Keratinocyte (primary cell): ENCODE measurements around the gene ZNF416. TPM values are rescaled to one million over a fixed set of nuclear protein-coding genes. Genes with fewer than 3 reads are reported as not detected.
A peak's percentile ranks its signal among the peaks of the same experiment; 100 is the strongest.

Source experiments
- DNase-seq: peaks from one replicate; pipeline ENCODE4 v3.0.0-alpha.2; 2011; ENCODE audit warnings: low read depth, missing footprints, low spot score
- FAIRE-seq: peaks from 2 replicates; lab custom pipeline; 2011; peaks lifted over from hg19 to GRCh38; lab: Jason Lieb, UNC
- H2AFZ ChIP-seq: 2 replicates; pipeline ENCODE4 v1.6.0; 2012; ENCODE audit warnings: low read length, control low read depth, inconsistent platforms; ENCODE audit not compliant: control insufficient read depth
- H3K27ac ChIP-seq: 2 replicates; pipeline ENCODE4 v1.5.1; 2011; ENCODE audit warnings: low read length; ENCODE audit not compliant: control insufficient read depth, insufficient read depth
- H3K27me3 ChIP-seq: 3 replicates; pipeline ENCODE4 v1.6.0; 2011; ENCODE audit warnings: low read length; ENCODE audit not compliant: control insufficient read depth, insufficient read depth; ENCODE audit errors: extremely low read depth
- H3K36me3 ChIP-seq, 2 experiments: 2 replicates in 1 of 2; 3 replicates in 1 of 2; pipeline ENCODE4 v1.5.1; 2011; ENCODE audit warnings: low read length in 2 of 2, mild to moderate bottlenecking in 1 of 2; ENCODE audit not compliant: control insufficient read depth in 2 of 2, insufficient read depth in 2 of 2; ENCODE audit errors: extremely low read depth in 1 of 2
- H3K4me1 ChIP-seq: 3 replicates; pipeline ENCODE4 v1.5.1; 2011; ENCODE audit warnings: low read length; ENCODE audit not compliant: control insufficient read depth, insufficient read depth; ENCODE audit errors: extremely low read depth
- H3K4me2 ChIP-seq: 3 replicates; pipeline ENCODE4 v1.6.0; 2011; ENCODE audit warnings: low read depth, low read length; ENCODE audit not compliant: control insufficient read depth, insufficient read depth; ENCODE audit errors: extremely low read depth
- H3K4me3 ChIP-seq, 3 experiments: fragments of 200-600 bp in 1 of 3; sonication (generic) in 1 of 3; 2 replicates in 2 of 3; 3 replicates in 1 of 3; pipeline ENCODE4 v1.5.1; 2011 to 2016; ENCODE audit warnings: low read length in 3 of 3, mild to moderate bottlenecking in 3 of 3, control low read depth in 2 of 3, inconsistent platforms in 1 of 3, low read depth in 1 of 3, mixed read lengths in 1 of 3, mixed run types in 1 of 3, moderate library complexity in 1 of 3; ENCODE audit not compliant: control insufficient read depth in 2 of 3, insufficient read depth in 2 of 3; ENCODE audit errors: extremely low read depth in 1 of 3
- H3K79me2 ChIP-seq: 2 replicates; pipeline ENCODE4 v1.6.0; 2012; ENCODE audit warnings: low read length; ENCODE audit not compliant: control insufficient read depth, insufficient read depth
- H3K9ac ChIP-seq: 3 replicates; pipeline ENCODE4 v1.6.0; 2011; ENCODE audit warnings: low read length; ENCODE audit not compliant: control insufficient read depth, insufficient read depth; ENCODE audit errors: extremely low read depth
- H3K9me1 ChIP-seq: 3 replicates; pipeline ENCODE4 v1.6.0; 2011; ENCODE audit warnings: low read length; ENCODE audit not compliant: control insufficient read depth, insufficient read depth; ENCODE audit errors: extremely low read depth
- H3K9me3 ChIP-seq: 2 replicates; pipeline ENCODE4 v1.5.1; 2012; ENCODE audit warnings: low read depth, low read length; ENCODE audit not compliant: control insufficient read depth
- H4K20me1 ChIP-seq: 3 replicates; pipeline ENCODE4 v1.6.0; 2011; ENCODE audit warnings: low read length; ENCODE audit not compliant: control insufficient read depth, insufficient read depth; ENCODE audit errors: extremely low read depth
- EZH2 ChIP-seq: IDR thresholded peaks from one replicate; pipeline ENCODE4 v1.6.1; 2012; ENCODE audit warnings: inconsistent platforms, mild to moderate bottlenecking, low read length, moderate library complexity
- dilution Hi-C: fragments of 300-500 bp; cut with MboI; formaldehyde crosslinking; loops from one replicate; pipeline ENCODE4 v1.7.0; 2020; ENCODE audit warnings: low sequenced_read_pairs; ENCODE audit not compliant: extremely low pct_ligation_motif_present
- polyA minus RNA-seq, 3 experiments: library from RNA; depleted of rRNA, polyadenylated mRNA; stranded (reverse); fragments of >200 nt; gene quantifications; 1 replicate in 1 of 3; 2 replicates in 1 of 3; 3 replicates in 1 of 3; pipeline ENCODE4 v1.2.3, GENCODE V29; 2011
- polyA plus RNA-seq, 5 experiments: library from polyadenylated mRNA; depleted of rRNA in 3 of 5; stranded (reverse) in 3 of 5; stranded (forward) in 1 of 5; unstranded in 1 of 5; fragments of >200 nt; gene quantifications; 1 replicate in 1 of 5; 2 replicates in 3 of 5; 3 replicates in 1 of 5; pipeline versions ENCODE4 v1.2.1 to v1.2.3, GENCODE V29; 2011 to 2012; ENCODE audit warnings: missing spikeins in 2 of 5, low read depth in 1 of 5, low replicate concordance in 1 of 5
- TF ChIP-seq, protein P1 (sequence below), 3 experiments: IDR thresholded peaks in 1 of 3; conservative IDR thresholded peaks in 1 of 3; optimal IDR thresholded peaks in 1 of 3; 2 replicates in 2 of 3; 3 replicates in 1 of 3; pipeline versions ENCODE3 to v1.5.1; 2011; ENCODE audit warnings: low read length in 3 of 3, mild to moderate bottlenecking in 3 of 3, moderate library complexity in 2 of 3, control low read depth in 1 of 3, inconsistent platforms in 1 of 3; ENCODE audit not compliant: insufficient read depth in 2 of 3; ENCODE audit errors: extremely low read depth in 1 of 3

ZNF416 gene
- polyA plus RNA-seq (4.4 to 5.5 TPM (median 5.0 TPM) in 3 replicates), polyA minus RNA-seq (4.6 to 11.9 TPM (median 7.1 TPM) in 3 replicates)
- polyA plus RNA-seq (2011; ENCODE audit: low read depth) = 1.1 TPM
- 2.5 and 5.2 TPM in 2 replicates for polyA plus RNA-seq (2011; cell fraction: cytosol; rRNA removed)
- 5.5 and 6.0 TPM in 2 replicates for polyA plus RNA-seq (2011; cell fraction: nucleus; rRNA removed)
- 3.9 and 4.6 TPM in 2 replicates for polyA plus RNA-seq (2012; ENCODE audit: low replicate concordance)
- polyA minus RNA-seq (2011; cell fraction: cytosol; rRNA and poly(A)+ RNA removed) = 4.4 TPM
- 4.5 and 7.5 TPM in 2 replicates for polyA minus RNA-seq (2011; cell fraction: nucleus; rRNA and poly(A)+ RNA removed)

DNA sequence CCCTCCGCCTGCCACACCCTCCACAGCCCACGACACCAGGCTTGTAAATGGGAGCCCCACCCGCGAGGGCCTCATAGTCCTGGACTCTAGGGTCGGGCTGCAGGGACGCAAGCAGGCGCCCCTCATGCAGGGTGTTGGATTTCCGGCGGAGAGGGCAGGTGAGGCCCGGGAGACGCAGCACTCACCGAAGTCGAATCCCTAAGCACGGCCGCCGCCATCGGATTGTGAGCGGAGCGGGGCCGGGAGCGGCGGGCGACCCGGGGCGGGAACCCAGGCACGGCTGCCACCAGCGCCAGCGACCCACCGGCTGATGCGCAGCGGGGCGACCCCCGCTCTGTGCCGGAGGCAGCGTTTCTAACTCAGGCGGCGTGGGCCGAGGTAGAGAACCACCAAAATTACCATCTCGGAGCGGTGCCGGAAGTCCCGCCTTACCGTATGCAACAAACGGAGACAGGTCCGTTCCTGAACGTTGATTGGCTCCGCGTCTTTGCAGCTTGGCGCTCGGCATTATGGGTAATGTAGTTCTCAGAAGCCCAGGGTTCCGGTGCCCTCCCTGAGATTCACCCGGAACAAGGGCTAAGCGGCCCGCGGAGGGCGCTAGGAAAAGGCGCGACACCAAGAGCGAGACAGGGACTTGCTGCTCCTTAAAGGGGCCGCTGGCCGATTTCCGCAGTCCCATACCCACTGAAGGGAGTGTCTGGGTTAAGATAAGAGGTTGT lies at the start of gene ZNF416:
Gene ZNF416 (minus strand): TSS at position 425 of the 719 bp plus-strand sequence. CDS start 207 bp downstream, at position 218.
- no peak for TF ChIP-seq EZH2
- TF ChIP-seq, protein P1, sequence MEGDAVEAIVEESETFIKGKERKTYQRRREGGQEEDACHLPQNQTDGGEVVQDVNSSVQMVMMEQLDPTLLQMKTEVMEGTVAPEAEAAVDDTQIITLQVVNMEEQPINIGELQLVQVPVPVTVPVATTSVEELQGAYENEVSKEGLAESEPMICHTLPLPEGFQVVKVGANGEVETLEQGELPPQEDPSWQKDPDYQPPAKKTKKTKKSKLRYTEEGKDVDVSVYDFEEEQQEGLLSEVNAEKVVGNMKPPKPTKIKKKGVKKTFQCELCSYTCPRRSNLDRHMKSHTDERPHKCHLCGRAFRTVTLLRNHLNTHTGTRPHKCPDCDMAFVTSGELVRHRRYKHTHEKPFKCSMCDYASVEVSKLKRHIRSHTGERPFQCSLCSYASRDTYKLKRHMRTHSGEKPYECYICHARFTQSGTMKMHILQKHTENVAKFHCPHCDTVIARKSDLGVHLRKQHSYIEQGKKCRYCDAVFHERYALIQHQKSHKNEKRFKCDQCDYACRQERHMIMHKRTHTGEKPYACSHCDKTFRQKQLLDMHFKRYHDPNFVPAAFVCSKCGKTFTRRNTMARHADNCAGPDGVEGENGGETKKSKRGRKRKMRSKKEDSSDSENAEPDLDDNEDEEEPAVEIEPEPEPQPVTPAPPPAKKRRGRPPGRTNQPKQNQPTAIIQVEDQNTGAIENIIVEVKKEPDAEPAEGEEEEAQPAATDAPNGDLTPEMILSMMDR (optimal IDR thresholded peaks at IDR 0.05 in 1 of 3, IDR thresholded peaks at IDR 0.05 in 1 of 3, conservative IDR thresholded peaks at IDR 0.05 in 1 of 3; ENCODE audit: extremely low read depth in 1 of 3, insufficient read depth in 2 of 3, low read length in 3 of 3) = peak in 1 of 3 experiments; percentile 47
- Histone ChIP-seq H3K4me1 (peaks cover 12% of the 10 kb centered on the region), H2AFZ (peak within 1 kb of the TSS; percentile 89), H3K27me3 (no peaks in the 10 kb centered on the region), H3K9ac (peak within 1 kb of the TSS; percentile 86), H3K9me3 (peaks cover 40% of the 10 kb centered on the region), H3K27ac (peak within 1 kb of the TSS; percentile 66), H3K9me1 (no peaks in the 10 kb centered on the region), H3K36me3 (peaks cover 15 to 25% of the 10 kb centered on the region in 2 experiments), H3K4me3 (peak within 1 kb of the TSS; percentile 59 to 96 (median 84)), H4K20me1 (no peaks in the 10 kb centered on the region), H3K4me2 (peak within 1 kb of the TSS; percentile 92), H3K79me2 (peaks cover 19% of the 10 kb centered on the region)
- FAIRE-seq = peak; percentile 97
- dilution Hi-C loops = no loop called here
- peak; percentile 88 for DNase-seq

DNA sequence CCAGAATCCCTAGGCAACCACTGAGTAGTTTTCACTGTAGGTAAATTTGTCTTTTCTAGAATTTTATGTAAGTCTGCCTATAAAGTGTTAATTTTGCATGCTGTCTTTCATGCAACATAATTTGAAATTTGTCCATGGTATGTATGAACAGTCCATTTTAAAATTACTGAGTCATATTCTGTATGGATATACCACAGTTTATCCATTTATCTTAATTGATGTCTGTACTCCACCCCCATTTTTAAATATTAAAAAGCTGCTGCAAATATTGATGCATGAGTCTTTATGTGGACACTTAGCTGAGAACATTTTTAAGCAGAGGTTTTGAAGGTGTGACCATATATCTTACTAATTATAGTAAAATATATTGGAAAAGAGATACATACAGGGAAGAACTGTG lies 44.4 kb upstream of the ZNF416 start:
- no peak overlapping the region for H3K27ac ChIP-seq
- DNase-seq = no peak
- no peak overlapping the region for H3K9ac ChIP-seq
- no peaks in the 10 kb centered on the region for H3K27me3 ChIP-seq
- H3K4me1 ChIP-seq = no peaks in the 10 kb centered on the region
- no peak for TF ChIP-seq EZH2
- TF ChIP-seq, protein P1 (optimal IDR thresholded peaks at IDR 0.05 in 1 of 3, IDR thresholded peaks at IDR 0.05 in 1 of 3, conservative IDR thresholded peaks at IDR 0.05 in 1 of 3; ENCODE audit: extremely low read depth in 1 of 3, insufficient read depth in 2 of 3, low read length in 3 of 3) = no peak
- dilution Hi-C loops = no loop called here
- H3K9me3 ChIP-seq = peaks cover 47% of the 10 kb centered on the region
- FAIRE-seq = no peak
- no peak overlapping the region for H2AFZ ChIP-seq
- no peak overlapping the region for H3K4me3 ChIP-seq
- H3K9me1 ChIP-seq = no peaks in the 10 kb centered on the region
- no peaks in the 10 kb centered on the region for H4K20me1 ChIP-seq
- H3K4me2 ChIP-seq = no peak overlapping the region
- peaks cover 42 to 55% of the 10 kb centered on the region in 2 experiments for H3K36me3 ChIP-seq
- H3K79me2 ChIP-seq = peaks cover 53% of the 10 kb centered on the region
